Transverse colon (tissue), 4 donors: ENCODE data around the gene ASB15.

Experiments
- CTCF ChIP-seq, 5 experiments: fragments of 200-600 bp in 3 of 5; fragments of 450-650 bp in 2 of 5; sonication (generic) in 3 of 5; IDR thresholded peaks; 1 replicate in 2 of 5; 2 replicates in 3 of 5; pipeline ENCODE4 v1.5.1; 2016 to 2017; ENCODE audit warnings: antibody characterized with exemption in 5 of 5, inconsistent platforms in 3 of 5, mild to moderate bottlenecking in 2 of 5, moderate library complexity in 1 of 5
- POLR2A ChIP-seq: fragments of 450-650 bp; IDR thresholded peaks from one replicate; pipeline ENCODE4 v1.6.1; 2016; ENCODE audit warnings: antibody characterized with exemption, mild to moderate bottlenecking, moderate library complexity
- POLR2AphosphoS5 ChIP-seq, 3 donors: sonication (generic); formaldehyde crosslinking; IDR thresholded peaks; one replicate each; pipeline ENCODE4 v1.6.1; 2016; ENCODE audit warnings: antibody characterized with exemption in 3 of 3

- TF ChIP-seq POLR2A (no peak), CTCF (IDR thresholded peaks at IDR 0.05) (no peak), POLR2AphosphoS5 (IDR thresholded peaks at IDR 0.05) (no peak)
Measured at GRCh38 chr7:123627851-123628250, 26.2 kb downstream of the ASB15 start.
